Posterior vena cava (tissue), 2 donors: ENCODE measurements around the gene OR51E1. TPM values are rescaled to one million over a fixed set of nuclear protein-coding genes. Genes with fewer than 3 reads are reported as not detected.

ENCODE experiments used
- DNase-seq: peaks from one replicate; pipeline ENCODE4 v3.0.0-alpha.2; 2020; ENCODE audit warnings: low spot score
- intact Hi-C, 2 donors: fragments of 100-400 bp; cut with DNase I; formaldehyde crosslinking; loops; one replicate each; pipeline versions ENCODE4 v1.14.1 to v1.14.2; 2022 to 2023
- total RNA-seq, 2 donors: library from RNA; stranded (reverse); fragmentation: NEBNext Ultra II Directional; extraction: Animal tissue kit (Norgen Biotek cat#: 25700); gene quantifications; one replicate each; pipeline ENCODE4 v1.2.1, GENCODE V29; 2021
- donor health status: DM: yes; HTN: yes; CAD: no.
- donor health status: DM: yes; HTN: yes; CAD: no.

Gene OR51E1
- total RNA-seq, 2 donors from 2014 or later, result 0.67 to 1.0 TPM

GRCh38 chr11:4699697-4700435 is 56.1 kb downstream of the OR51E1 start:
- DNase-seq, result no peak
- intact Hi-C loops, result no loop called here

DNA sequence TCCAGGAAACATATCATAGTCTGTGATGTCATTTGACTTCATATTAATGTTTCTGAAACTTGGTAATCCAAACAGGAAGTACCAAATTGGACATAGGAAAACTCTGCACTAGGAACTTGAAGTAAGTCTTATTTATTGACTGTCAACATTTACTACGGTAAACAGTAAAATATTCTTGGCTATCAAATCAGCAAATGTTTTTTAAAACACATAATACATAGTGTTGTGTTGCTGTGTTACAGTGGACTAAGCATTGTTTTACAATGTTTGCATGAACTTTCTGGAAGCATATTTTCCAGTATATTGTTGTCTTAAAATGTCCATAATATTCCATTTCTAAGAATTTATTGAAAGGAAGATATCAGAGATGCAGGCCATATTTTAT is 56.6 kb downstream of the OR51E1 start:
- no peak for DNase-seq
- intact Hi-C loops, result no loop called here

- no peak for DNase-seq
- intact Hi-C loops, result no loop called here
These were observed 60.4 kb downstream of the OR51E1 start, which contains the start of gene MMP26 for GRCh38 chr11:4704054-4704789. TSS of gene MMP26 (plus strand) at chr11:4704784.

DNA sequence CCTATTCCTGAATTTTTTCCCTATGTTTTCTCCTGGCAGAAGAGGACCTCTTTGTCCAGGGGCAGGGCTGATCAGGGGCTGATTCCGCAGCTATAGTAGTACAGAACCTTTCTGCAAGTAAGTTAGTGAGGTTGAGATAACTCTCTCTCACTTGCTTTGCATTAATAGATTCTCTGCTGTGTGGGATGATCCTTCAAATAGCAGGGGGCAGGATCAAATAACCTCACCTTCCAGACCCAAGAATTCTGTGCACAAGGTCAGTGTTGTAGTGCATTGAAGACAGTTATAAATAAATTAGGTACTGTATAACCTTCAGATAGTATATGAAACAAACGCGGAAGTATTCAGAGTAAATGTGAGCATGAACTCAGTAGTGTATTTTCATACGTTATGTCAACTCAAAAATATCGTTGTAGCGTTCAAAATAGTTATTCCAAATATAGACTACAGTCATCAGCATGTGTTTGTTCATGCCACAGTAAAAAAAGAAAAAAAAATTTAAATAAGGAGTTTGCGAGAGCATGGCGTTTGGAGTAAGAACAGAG is 61.1 kb downstream of the OR51E1 start:
- intact Hi-C loops, result no loop called here

More for the DNA sequence above, 61.1 kb downstream of the OR51E1 start:
- no peak for DNase-seq

Other genes starting within 250 kb of the OR51E1 start
- not detected for gene OR52K2, start 194.7 kb upstream of the OR51E1 start, total RNA-seq
- not detected for gene OR52K1, start 161.3 kb upstream of the OR51E1 start, total RNA-seq
- not detected for gene OR52M1, start 98.8 kb upstream of the OR51E1 start, total RNA-seq
- not detected for gene OR52I2, start 62.2 kb upstream of the OR51E1 start, total RNA-seq
- gene OR52I1, start 49.9 kb upstream of the OR51E1 start, total RNA-seq, result not detected
- 1 to 10 TPM; 6.2 to 6.3 TPM for gene TRIM68, start 35.8 kb upstream of the OR51E1 start, total RNA-seq
- not detected for gene OR51D1, start 6.5 kb upstream of the OR51E1 start, total RNA-seq
- under 1 TPM; 0.23 to 0.57 TPM for gene OR51E2, start 53.9 kb downstream of the OR51E1 start, total RNA-seq
- not detected for gene MMP26, start 60.8 kb downstream of the OR51E1 start, total RNA-seq
- not detected for gene OR51F1, start 126.0 kb downstream of the OR51E1 start, total RNA-seq
- not detected for gene OR52R1, start 160.4 kb downstream of the OR51E1 start, total RNA-seq
- gene OR51F2, start 177.3 kb downstream of the OR51E1 start, total RNA-seq, result not detected
- not detected for gene OR51S1, start 205.2 kb downstream of the OR51E1 start, total RNA-seq
- gene OR51T1, start 237.9 kb downstream of the OR51E1 start, total RNA-seq, result not detected